CD14-positive monocyte (primary cell): ENCODE results near the gene GDF10. TPM values are rescaled to one million over a fixed set of nuclear protein-coding genes. Genes with fewer than 3 reads are reported as not detected.

ENCODE experiments used
- DNase-seq, 3 donors: peaks; one replicate each; pipeline ENCODE4 v3.0.0-alpha.2; 2011 to 2022
- H2AFZ ChIP-seq: 2 replicates; pipeline ENCODE4 v1.6.0; 2012; ENCODE audit warnings: mild to moderate bottlenecking, low read depth, low read length, inconsistent platforms; ENCODE audit not compliant: insufficient read depth, poor library complexity, severe bottlenecking
- H3K27ac ChIP-seq, 2 donors: 1 replicate in 1 of 2; 2 replicates in 1 of 2; pipeline ENCODE4 v1.5.1; 2012 to 2013; ENCODE audit warnings: low read length in 2 of 2, control low read depth in 1 of 2, inconsistent platforms in 1 of 2, low read depth in 1 of 2, mild to moderate bottlenecking in 1 of 2
- H3K27me3 ChIP-seq, 2 donors: one replicate each; pipeline versions ENCODE4 v1.6.0 to v1.6.1; 2011 to 2013; ENCODE audit warnings: low read length in 2 of 2; ENCODE audit not compliant: control insufficient read depth in 2 of 2, insufficient read depth in 2 of 2
- H3K36me3 ChIP-seq, 2 donors: replicated peaks in 1 of 2; 1 replicate in 1 of 2; 2 replicates in 1 of 2; pipeline versions ENCODE4 v1.5.1 to v1.6.1; 2012 to 2013; ENCODE audit warnings: low read length in 2 of 2, control low read depth in 1 of 2, inconsistent platforms in 1 of 2, mild to moderate bottlenecking in 1 of 2; ENCODE audit not compliant: insufficient read depth in 2 of 2, control insufficient read depth in 1 of 2
- H3K4me1 ChIP-seq, 2 donors: 1 replicate in 1 of 2; 2 replicates in 1 of 2; pipeline versions ENCODE4 v1.5.1 to v1.6.1; 2012 to 2013; ENCODE audit warnings: low read length in 2 of 2, control low read depth in 1 of 2, inconsistent platforms in 1 of 2, mild to moderate bottlenecking in 1 of 2, moderate library complexity in 1 of 2; ENCODE audit not compliant: insufficient read depth in 2 of 2, control insufficient read depth in 1 of 2
- H3K4me2 ChIP-seq: replicated peaks from 2 replicates; pipeline ENCODE3; 2012; ENCODE audit warnings: low read length, moderate library complexity, mild to moderate bottlenecking; ENCODE audit not compliant: poor library complexity, severe bottlenecking; ENCODE audit errors: extremely low read depth
- H3K4me3 ChIP-seq, 3 experiments: fragments of 200-600 bp in 1 of 3; sonication (generic) in 1 of 3; replicated peaks in 1 of 3; 1 replicate in 2 of 3; 2 replicates in 1 of 3; pipeline ENCODE4 v1.5.1; 2011 to 2013; ENCODE audit warnings: low read length in 3 of 3, mild to moderate bottlenecking in 3 of 3, control low read depth in 2 of 3, low read depth in 2 of 3, inconsistent platforms in 1 of 3, moderate library complexity in 1 of 3
- H3K79me2 ChIP-seq: 2 replicates; pipeline ENCODE4 v1.6.0; 2012; ENCODE audit warnings: mild to moderate bottlenecking, control low read depth, inconsistent platforms, low read length, moderate library complexity; ENCODE audit not compliant: insufficient read depth
- H3K9ac ChIP-seq: 2 replicates; pipeline ENCODE4 v1.6.0; 2017; ENCODE audit warnings: low read length, mild to moderate bottlenecking; ENCODE audit not compliant: insufficient read depth, poor library complexity, severe bottlenecking
- H3K9me3 ChIP-seq, 2 donors: replicated peaks in 1 of 2; 1 replicate in 1 of 2; 2 replicates in 1 of 2; pipeline versions ENCODE4 v1.5.1 to v1.6.1; 2012 to 2013; ENCODE audit warnings: low read length in 2 of 2, control low read depth in 1 of 2; ENCODE audit not compliant: control insufficient read depth in 1 of 2, insufficient read depth in 1 of 2
- H4K20me1 ChIP-seq: 2 replicates; pipeline ENCODE4 v1.6.0; 2012; ENCODE audit warnings: mild to moderate bottlenecking, low read length, control low read depth, moderate library complexity; ENCODE audit not compliant: insufficient read depth
- H3K27ac Mint-ChIP-seq, 7 donors: one replicate each; pipeline ENCODE4 v1.8.0; 2020; ENCODE audit warnings: mild to moderate bottlenecking in 7 of 7, mixed read lengths in 7 of 7, moderate library complexity in 6 of 7, inconsistent platforms in 2 of 7
- H3K27me3 Mint-ChIP-seq, 3 donors: one replicate each; pipeline ENCODE4 v1.8.0; 2021 to 2022; ENCODE audit warnings: low read depth in 3 of 3, mild to moderate bottlenecking in 3 of 3, mixed read lengths in 3 of 3, moderate library complexity in 3 of 3, inconsistent platforms in 1 of 3
- H3K36me3 Mint-ChIP-seq, 2 donors: one replicate each; pipeline ENCODE4 v1.8.0; 2020; ENCODE audit warnings: mixed read lengths in 2 of 2, inconsistent platforms in 1 of 2, mild to moderate bottlenecking in 1 of 2
- H3K4me1 Mint-ChIP-seq: one replicate; pipeline ENCODE4 v1.8.0; 2020; ENCODE audit warnings: mild to moderate bottlenecking, mixed read lengths
- H3K4me3 Mint-ChIP-seq, 2 donors: one replicate each; pipeline ENCODE4 v1.8.0; 2020; ENCODE audit warnings: mild to moderate bottlenecking in 2 of 2, mixed read lengths in 2 of 2, moderate library complexity in 1 of 2
- H3K9me3 Mint-ChIP-seq, 7 donors: one replicate each; pipeline ENCODE4 v1.8.0; 2020 to 2022; ENCODE audit warnings: mixed read lengths in 7 of 7, mild to moderate bottlenecking in 6 of 7, moderate library complexity in 6 of 7, inconsistent platforms in 2 of 7
- WGBS: methylation state at CpG from one replicate; pipeline ENCODE4 v1.1.5; 2013; ENCODE audit warnings: missing lambda C conversion rate; ENCODE audit not compliant: insufficient coverage; 5-methylcytosine and 5-hydroxymethylcytosine counted together
- intact Hi-C, 2 donors: fragments of 100-400 bp; cut with micrococcal nuclease; formaldehyde crosslinking; loops; one replicate each; pipeline versions ENCODE4 v1.15.0 to v1.15.1; 2023
- polyA plus RNA-seq, 3 donors: library from polyadenylated mRNA; depleted of rRNA in 1 of 3; unstranded in 2 of 3; stranded (reverse) in 1 of 3; fragments of 300-500 nt in 2 of 3; fragments of >200 nt in 1 of 3; fragmentation: Illumina TruSeq in 2 of 3; gene quantifications; 1 replicate in 2 of 3; 2 replicates in 1 of 3; pipeline ENCODE4 v1.2.3, GENCODE V29; 2012 to 2021
- TF ChIP-seq, protein P1 (sequence below): fragments of 200-600 bp; IDR thresholded peaks from one replicate; pipeline ENCODE4 v1.8.0; 2022; ENCODE audit warnings: antibody characterized with exemption, mild to moderate bottlenecking

GDF10 gene
- polyA plus RNA-seq, 3 donors = not detected

DNA sequence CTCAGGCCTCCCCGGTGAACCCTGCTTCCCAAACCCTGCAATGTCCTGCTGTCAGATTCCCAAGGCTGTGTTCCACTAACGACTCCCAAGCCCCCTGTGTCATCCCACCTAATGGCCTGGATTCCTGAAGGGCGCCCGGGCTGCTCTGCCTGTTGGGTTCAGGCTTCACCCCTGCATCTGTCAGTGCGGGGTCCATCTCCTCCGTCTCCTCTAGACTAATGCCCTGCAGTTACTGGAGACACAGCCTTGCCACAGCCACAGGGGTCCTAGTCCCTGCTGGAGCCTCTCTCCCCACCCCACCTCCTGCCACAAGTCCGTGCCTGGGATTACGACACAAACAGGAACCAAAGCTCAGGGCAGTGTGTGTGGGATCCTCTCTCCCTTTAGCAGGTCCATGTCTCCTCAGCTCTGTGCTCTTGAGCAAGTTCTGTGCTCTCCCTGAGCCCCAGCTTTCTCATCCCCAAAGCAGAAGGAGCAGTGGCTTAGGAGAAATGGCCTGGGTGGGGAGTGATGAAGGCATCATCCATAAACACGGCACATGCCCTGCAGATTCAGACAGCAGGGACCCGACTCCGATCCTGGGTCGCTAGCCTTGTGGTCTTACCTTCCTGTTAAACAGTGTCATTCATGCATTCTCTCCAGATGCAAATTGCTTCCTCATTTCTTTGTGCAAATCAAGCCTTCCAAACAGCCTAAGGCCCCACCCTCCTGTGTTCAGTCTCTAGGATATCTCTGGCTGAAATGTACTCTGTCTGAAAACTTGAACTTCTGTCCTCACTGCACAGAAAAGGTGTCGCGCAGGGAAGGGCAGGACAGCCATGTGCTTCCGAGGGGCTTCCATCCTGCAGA is 40.0 kb downstream of the GDF10 start:
- H3K4me1 Mint-ChIP-seq = peaks cover 11% of the 10 kb centered on the region
- peak overlapping the region; percentile 27 for H3K4me2 ChIP-seq
- DNase-seq = peak in 2 of 3 donors; percentile 8 to 17
- H3K9me3 ChIP-seq = no peaks in the 10 kb centered on the region
- H3K4me3 Mint-ChIP-seq = peak overlapping the region in 1 of 2 donors; percentile 43
- TF ChIP-seq, protein P1, sequence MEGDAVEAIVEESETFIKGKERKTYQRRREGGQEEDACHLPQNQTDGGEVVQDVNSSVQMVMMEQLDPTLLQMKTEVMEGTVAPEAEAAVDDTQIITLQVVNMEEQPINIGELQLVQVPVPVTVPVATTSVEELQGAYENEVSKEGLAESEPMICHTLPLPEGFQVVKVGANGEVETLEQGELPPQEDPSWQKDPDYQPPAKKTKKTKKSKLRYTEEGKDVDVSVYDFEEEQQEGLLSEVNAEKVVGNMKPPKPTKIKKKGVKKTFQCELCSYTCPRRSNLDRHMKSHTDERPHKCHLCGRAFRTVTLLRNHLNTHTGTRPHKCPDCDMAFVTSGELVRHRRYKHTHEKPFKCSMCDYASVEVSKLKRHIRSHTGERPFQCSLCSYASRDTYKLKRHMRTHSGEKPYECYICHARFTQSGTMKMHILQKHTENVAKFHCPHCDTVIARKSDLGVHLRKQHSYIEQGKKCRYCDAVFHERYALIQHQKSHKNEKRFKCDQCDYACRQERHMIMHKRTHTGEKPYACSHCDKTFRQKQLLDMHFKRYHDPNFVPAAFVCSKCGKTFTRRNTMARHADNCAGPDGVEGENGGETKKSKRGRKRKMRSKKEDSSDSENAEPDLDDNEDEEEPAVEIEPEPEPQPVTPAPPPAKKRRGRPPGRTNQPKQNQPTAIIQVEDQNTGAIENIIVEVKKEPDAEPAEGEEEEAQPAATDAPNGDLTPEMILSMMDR = no peak
- H4K20me1 ChIP-seq = no peaks in the 10 kb centered on the region
- no peak overlapping the region for H3K27ac ChIP-seq
- H3K79me2 ChIP-seq = no peaks in the 10 kb centered on the region
- peak overlapping the region in 4 of 7 donors; percentile 18 to 80 (median 56) for H3K27ac Mint-ChIP-seq
- peaks cover 5 to 7% (median 5%) of the 10 kb centered on the region in 3 donors for H3K27me3 Mint-ChIP-seq
- H3K4me3 ChIP-seq = no peak overlapping the region
- no peak overlapping the region for H3K9ac ChIP-seq
- intact Hi-C loops = no loop called here
- H2AFZ ChIP-seq = peak overlapping the region; percentile 38
- no peaks in the 10 kb centered on the region for H3K36me3 Mint-ChIP-seq
- 59% methylated on average over 12 of the region's 15 CpGs for WGBS
- peaks cover 0 to 2% (median 0%) of the 10 kb centered on the region in 7 donors for H3K9me3 Mint-ChIP-seq
- H3K27me3 ChIP-seq = no peaks in the 10 kb centered on the region
- no peaks in the 10 kb centered on the region for H3K36me3 ChIP-seq
- peaks cover 9% of the 10 kb centered on the region in 2 donors for H3K4me1 ChIP-seq

DNA sequence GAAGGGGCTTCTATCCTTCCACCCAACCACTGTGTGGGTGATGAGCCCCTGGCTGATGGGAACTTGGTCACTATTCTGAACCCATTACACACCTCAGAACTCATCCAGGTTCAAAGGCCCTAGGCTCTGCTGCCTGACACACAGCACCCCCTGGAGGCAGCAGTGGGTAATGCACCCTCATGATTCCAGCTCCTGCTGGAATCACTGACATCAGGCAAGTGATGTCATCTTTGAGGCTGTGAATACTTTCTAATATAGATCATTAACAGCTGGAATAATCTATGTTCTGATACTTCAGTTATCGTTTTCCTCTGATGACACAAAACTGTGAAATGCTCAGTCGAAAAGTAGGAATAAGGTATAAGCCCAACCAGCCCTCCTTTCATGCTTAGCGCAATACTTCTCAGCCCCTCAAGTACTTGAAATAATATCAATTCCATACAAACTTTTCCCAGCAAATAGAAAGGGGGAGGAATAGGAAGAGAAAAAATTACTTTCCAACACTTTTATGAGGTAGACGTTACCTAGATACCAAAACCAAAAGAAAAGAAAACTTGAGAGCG is 40.7 kb downstream of the GDF10 start:
- H3K9me3 Mint-ChIP-seq = peaks cover 0 to 2% (median 0%) of the 10 kb centered on the region in 7 donors
- Histone ChIP-seq H3K79me2 (no peaks in the 10 kb centered on the region), H3K9me3 (no peaks in the 10 kb centered on the region), H3K4me1 (peaks cover 9% of the 10 kb centered on the region in 2 donors), H3K9ac (no peak overlapping the region), H3K4me2 (peak overlapping the region; percentile 27), H4K20me1 (no peaks in the 10 kb centered on the region), H3K27me3 (no peaks in the 10 kb centered on the region), H3K27ac (no peak overlapping the region), H2AFZ (peak overlapping the region; percentile 38), H3K4me3 (no peak overlapping the region), H3K36me3 (no peaks in the 10 kb centered on the region)
- peaks cover 7 to 8% (median 7%) of the 10 kb centered on the region in 3 donors for H3K27me3 Mint-ChIP-seq
- DNase-seq = peak; percentile 35 to 50 (median 45)
- TF ChIP-seq, protein P1 = peak; percentile 99
- peak overlapping the region in 1 of 2 donors; percentile 43 for H3K4me3 Mint-ChIP-seq
- WGBS = 20% methylated on average over 1 of the region's 5 CpGs
- peak overlapping the region in 2 of 7 donors; percentile 52 to 80 for H3K27ac Mint-ChIP-seq
- intact Hi-C loops = no loop called here
- no peaks in the 10 kb centered on the region for H3K36me3 Mint-ChIP-seq
- H3K4me1 Mint-ChIP-seq = peaks cover 11% of the 10 kb centered on the region
